K562 (cell line): ENCODE measurements around the gene UBE2G2. TPM values are rescaled to one million over a fixed set of nuclear protein-coding genes. Genes with fewer than 3 reads are reported as not detected.

Experiments
- CBX2 ChIP-seq: fragments of 200-600 bp; sonication (generic); IDR thresholded peaks from one replicate; pipeline ENCODE4 v1.6.1; 2012; ENCODE audit warnings: mild to moderate bottlenecking, low read length, inconsistent platforms; ENCODE audit not compliant: insufficient read depth, poor library complexity, severe bottlenecking
- CBX5 ChIP-seq: IDR thresholded peaks from 2 replicates; pipeline ENCODE4 v1.6.1; 2014; ENCODE audit warnings: low read depth, borderline replicate concordance
- HNRNPUL1 ChIP-seq: fragments of 200-400 bp; formaldehyde crosslinking; IDR thresholded peaks from 2 replicates; pipeline ENCODE4 v1.6.1; 2017; ENCODE audit warnings: low read length
- ILK ChIP-seq: fragments of 450-650 bp; IDR thresholded peaks from 2 replicates; pipeline ENCODE4 v1.6.1; 2016; ENCODE audit warnings: missing genetic modification characterization, low read depth, mild to moderate bottlenecking, missing compliant biosample characterization, moderate library complexity, borderline replicate concordance
- JUN ChIP-seq, 2 experiments: sonication (generic) in 1 of 2; formaldehyde crosslinking in 1 of 2; IDR thresholded peaks; 2 replicates each; pipeline versions ENCODE4 v1.6.1 to v1.8.0; 2012 to 2022; ENCODE audit warnings: borderline replicate concordance in 2 of 2, mild to moderate bottlenecking in 2 of 2, improper control_type of control experiment in 1 of 2, low read depth in 1 of 2, low read length in 1 of 2, missing genetic modification reagents in 1 of 2
- MECOM ChIP-seq: fragments of 250-450 bp; sonication (Bioruptor Pico); IDR thresholded peaks from 2 replicates; pipeline ENCODE4 v1.8.0; 2022; ENCODE audit warnings: inconsistent platforms
- NFXL1 ChIP-seq: fragments of 450-650 bp; formaldehyde crosslinking; IDR thresholded peaks from 2 replicates; pipeline ENCODE4 v1.4.0; 2021; ENCODE audit warnings: mild to moderate bottlenecking
- NKRF ChIP-seq: fragments of 450-650 bp; IDR thresholded peaks from 2 replicates; pipeline ENCODE4 v1.6.1; 2016; ENCODE audit warnings: borderline replicate concordance
- NR2F6 ChIP-seq: fragments of 450-650 bp; formaldehyde crosslinking; IDR thresholded peaks from 2 replicates; pipeline ENCODE4 v1.4.0; 2020; ENCODE audit warnings: mild to moderate bottlenecking
- PYGO2 ChIP-seq: fragments of 450-650 bp; IDR thresholded peaks from 2 replicates; pipeline ENCODE4 v1.6.1; 2016; ENCODE audit warnings: mild to moderate bottlenecking, missing genetic modification characterization, moderate library complexity, missing compliant biosample characterization
- RBM14 ChIP-seq: fragments of 200-400 bp; formaldehyde crosslinking; IDR thresholded peaks from 2 replicates; pipeline ENCODE4 v1.6.1; 2018; ENCODE audit warnings: low read depth, mild to moderate bottlenecking, low read length, moderate library complexity, borderline replicate concordance; ENCODE audit not compliant: insufficient read depth
- USF1 ChIP-seq: sonication (generic); formaldehyde crosslinking; IDR thresholded peaks from 2 replicates; pipeline ENCODE4 v1.9.0; 2022; ENCODE audit warnings: mild to moderate bottlenecking, missing genetic modification reagents
- ZNF197 ChIP-seq: fragments of 200-800 bp; sonication (Bioruptor generic); IDR thresholded peaks from 2 replicates; pipeline ENCODE4 v1.6.1; 2016; ENCODE audit warnings: low read depth, missing genetic modification characterization, missing compliant biosample characterization
- ZNF518B ChIP-seq: fragments of 250-450 bp; sonication (Bioruptor Pico); IDR thresholded peaks from 2 replicates; pipeline ENCODE4 v1.5.0; 2021; ENCODE audit warnings: mild to moderate bottlenecking, moderate library complexity
- ZNF583 ChIP-seq: fragments of 250-450 bp; sonication (Bioruptor Pico); IDR thresholded peaks from 2 replicates; pipeline ENCODE4 v1.4.0; 2020
- ZNF609 ChIP-seq: sonication (generic); formaldehyde crosslinking; IDR thresholded peaks from 2 replicates; pipeline ENCODE4 v1.8.1; 2023; ENCODE audit warnings: missing genetic modification reagents, mild to moderate bottlenecking, borderline replicate concordance
- ZSCAN32 ChIP-seq: fragments of 450-650 bp; formaldehyde crosslinking; IDR thresholded peaks from 2 replicates; pipeline ENCODE4 v1.4.0; 2020; ENCODE audit warnings: mild to moderate bottlenecking, moderate library complexity
- polyA plus RNA-seq, 8 experiments: library from polyadenylated mRNA; depleted of rRNA in 4 of 8; stranded (reverse) in 5 of 8; unstranded in 3 of 8; fragments of >200 nt; fragmentation: Nextera tagmentation in 2 of 8; fragmentation: Illumina TruSeq in 1 of 8; extraction: Ambion mirVana in 2 of 8; extraction: Trizol in 1 of 8; gene quantifications; 2 replicates each; pipeline versions ENCODE4 v1.2.1 to v1.2.3, GENCODE V29; 2011 to 2014; ENCODE audit warnings: inconsistent platforms in 1 of 8, missing spikeins in 1 of 8
- total RNA-seq, 7 experiments: library from RNA; depleted of rRNA in 6 of 7; stranded (reverse); fragments of >200 nt in 6 of 7; fragmentation: Illumina TruSeq in 2 of 7; extraction: Trizol in 2 of 7; gene quantifications; 2 replicates each; pipeline versions ENCODE4 v1.2.1 to v1.2.3, GENCODE V29; 2011 to 2021; ENCODE audit warnings: low replicate concordance in 1 of 7

Gene UBE2G2
- total and polyA plus RNA-seq, 9 of the 15 experiments (the other 6 are each of a cell fraction or from before 2014, with no cell fraction given) = 47.5 to 225 (median 140) TPM

- TF ChIP-seq ZNF518B (CRISPR knock-in tag) (no peak), CBX5 (no peak), ZNF609 (CRISPR knock-in tag) (no peak), PYGO2 (tag) (no peak), NR2F6 (no peak), MECOM (CRISPR knock-in tag) (no peak), JUN (IDR thresholded peaks at IDR 0.05; ENCODE audit: borderline replicate concordance, low read depth, low read length) (0 out of 2 replicates have a peak, but pooled peaks have one; percentile 8), JUN (CRISPR knock-in tag; IDR thresholded peaks at IDR 0.05; ENCODE audit: borderline replicate concordance) (no peak), NFXL1 (CRISPR knock-in tag) (no peak), RBM14 (no peak), CBX2 (no peak), ZSCAN32 (0 out of 2 replicates have a peak, but pooled peaks have one; percentile 19), USF1 (CRISPR knock-in tag) (no peak), ILK (tag) (no peak), ZNF197 (CRISPR knock-in tag) (no peak), HNRNPUL1 (no peak), NKRF (peak; percentile 42; the same call in 1 of the 2 replicates), ZNF583 (CRISPR knock-in tag) (no peak)
Measured at GRCh38 chr21:44817506-44817880, 15.9 kb upstream of the UBE2G2 start (continued).
